HFF-Myc (cell line): ENCODE data around the gene ERP44.

ENCODE experiments used
- DNase-seq: peaks from one replicate; pipeline ENCODE4 v3.0.0-alpha.2; 2011; ENCODE audit warnings: low read depth; ENCODE audit errors: extremely low read depth
- H3K4me3 ChIP-seq: replicated peaks from 2 replicates; pipeline ENCODE4 v1.5.1; 2011; ENCODE audit warnings: low read depth, mild to moderate bottlenecking, control low read depth, low read length
- CTCF ChIP-seq: IDR thresholded peaks from 2 replicates; pipeline ENCODE4 v1.5.1; 2012; ENCODE audit warnings: mild to moderate bottlenecking, low read depth, low read length, control low read depth; ENCODE audit errors: missing control alignments

The ERP44 gene

GRCh38 chr9:100131216-100131615, 32.4 kb upstream of the ERP44 start:
- TF ChIP-seq CTCF = no peak
- DNase-seq = no peak
- no peak overlapping the region for H3K4me3 ChIP-seq

GRCh38 chr9:100129772-100130171, 31.0 kb upstream of the ERP44 start:
- no peak for DNase-seq
- no peak overlapping the region for H3K4me3 ChIP-seq
- TF ChIP-seq CTCF = no peak

- H3K4me3 ChIP-seq = no peak overlapping the region
- no peak for TF ChIP-seq CTCF
- no peak for DNase-seq
These were observed 27.6 kb upstream of the ERP44 start for GRCh38 chr9:100126423-100126822.

GRCh38 chr9:100125910-100126309, 27.1 kb upstream of the ERP44 start:
- no peak overlapping the region for H3K4me3 ChIP-seq
- TF ChIP-seq CTCF = no peak

GRCh38 chr9:100125236-100125635, 26.4 kb upstream of the ERP44 start:
- no peak for DNase-seq
- no peak overlapping the region for H3K4me3 ChIP-seq
- TF ChIP-seq CTCF = no peak

More at GRCh38 chr9:100125910-100126309, 27.1 kb upstream of the ERP44 start:
- no peak for DNase-seq

- H3K4me3 ChIP-seq = no peak overlapping the region
- no peak for DNase-seq
- TF ChIP-seq CTCF = no peak
These were observed 21.5 kb upstream of the ERP44 start for GRCh38 chr9:100120286-100120685.

GRCh38 chr9:100117316-100117715, 18.5 kb upstream of the ERP44 start:
- TF ChIP-seq CTCF = no peak
- DNase-seq = no peak
- no peak overlapping the region for H3K4me3 ChIP-seq
